ENCODE data around the gene CADPS.

- no peak for TF ChIP-seq NR3C1 (IDR thresholded peaks at IDR 0.05)
- TF ChIP-seq SMC3 (IDR thresholded peaks at IDR 0.05), result no peak
- TF ChIP-seq RCOR1 (IDR thresholded peaks at IDR 0.05; ENCODE audit: low read depth, low read length), result no peak
- TF ChIP-seq RAD21 (conservative IDR thresholded peaks at IDR 0.05 in 1 of 2, IDR thresholded peaks at IDR 0.05 in 1 of 2), result no peak
- TF ChIP-seq SREBF2 (IDR thresholded peaks at IDR 0.05), result no peak
- TF ChIP-seq, protein P1, sequence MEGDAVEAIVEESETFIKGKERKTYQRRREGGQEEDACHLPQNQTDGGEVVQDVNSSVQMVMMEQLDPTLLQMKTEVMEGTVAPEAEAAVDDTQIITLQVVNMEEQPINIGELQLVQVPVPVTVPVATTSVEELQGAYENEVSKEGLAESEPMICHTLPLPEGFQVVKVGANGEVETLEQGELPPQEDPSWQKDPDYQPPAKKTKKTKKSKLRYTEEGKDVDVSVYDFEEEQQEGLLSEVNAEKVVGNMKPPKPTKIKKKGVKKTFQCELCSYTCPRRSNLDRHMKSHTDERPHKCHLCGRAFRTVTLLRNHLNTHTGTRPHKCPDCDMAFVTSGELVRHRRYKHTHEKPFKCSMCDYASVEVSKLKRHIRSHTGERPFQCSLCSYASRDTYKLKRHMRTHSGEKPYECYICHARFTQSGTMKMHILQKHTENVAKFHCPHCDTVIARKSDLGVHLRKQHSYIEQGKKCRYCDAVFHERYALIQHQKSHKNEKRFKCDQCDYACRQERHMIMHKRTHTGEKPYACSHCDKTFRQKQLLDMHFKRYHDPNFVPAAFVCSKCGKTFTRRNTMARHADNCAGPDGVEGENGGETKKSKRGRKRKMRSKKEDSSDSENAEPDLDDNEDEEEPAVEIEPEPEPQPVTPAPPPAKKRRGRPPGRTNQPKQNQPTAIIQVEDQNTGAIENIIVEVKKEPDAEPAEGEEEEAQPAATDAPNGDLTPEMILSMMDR (IDR thresholded peaks at IDR 0.05), result no peak
- no peak for TF ChIP-seq REST (IDR thresholded peaks at IDR 0.05)
- TF ChIP-seq BHLHE40 (IDR thresholded peaks at IDR 0.05; ENCODE audit: low read depth, low read length), result no peak
Observed at GRCh38 chr3:62682826-62683225, 192.4 kb downstream of the CADPS start.

All from A549 (cell line).